T follicular helper cell (primary cell): ENCODE data around the gene HORMAD1.
"Not testable (repeated sequence)": the region's sequence is repeated elsewhere in the genome, so short reads cannot be mapped to it uniquely, and the experiment has no call there.

Experiments used
- DNase-seq: peaks from one replicate; pipeline ENCODE4 v3.0.0-alpha.2; 2020; ENCODE audit warnings: low read depth

The HORMAD1 gene

GRCh38 chr1:150696995-150697927, 23.4 kb downstream of the HORMAD1 start, which contains the start of gene GOLPH3L:
Gene GOLPH3L, minus strand, starts transcription at chr1:150697154. Its CDS starts 2,316 bp downstream, at chr1:150694838.
- peak; percentile 85 for DNase-seq

- no peak for DNase-seq
Measured at GRCh38 chr1:150696590-150696989, 24.1 kb downstream of the HORMAD1 start.

- no peak for DNase-seq
Measured at GRCh38 chr1:150696162-150696561, 24.5 kb downstream of the HORMAD1 start.

GRCh38 chr1:150695561-150695960, 25.1 kb downstream of the HORMAD1 start:
- DNase-seq, result no peak

GRCh38 chr1:150692720-150693119, 28.0 kb downstream of the HORMAD1 start:
- no peak for DNase-seq

- DNase-seq, result no peak
Measured at GRCh38 chr1:150688763-150689162, 31.9 kb downstream of the HORMAD1 start.

GRCh38 chr1:150686275-150686674, 34.4 kb downstream of the HORMAD1 start:
- DNase-seq, result no peak

GRCh38 chr1:150683914-150684313, 36.8 kb downstream of the HORMAD1 start:
- no peak for DNase-seq

GRCh38 chr1:150678988-150679387, 41.7 kb downstream of the HORMAD1 start:
- no peak for DNase-seq

GRCh38 chr1:150674881-150675280, 45.8 kb downstream of the HORMAD1 start:
- no peak for DNase-seq

- no peak for DNase-seq
Measured at GRCh38 chr1:150663321-150663720, 57.4 kb downstream of the HORMAD1 start.

GRCh38 chr1:150662811-150663210, 57.9 kb downstream of the HORMAD1 start:
- DNase-seq, result no peak

- no peak for DNase-seq
Measured at GRCh38 chr1:150661156-150661555, 59.5 kb downstream of the HORMAD1 start.

GRCh38 chr1:150660584-150660983, 60.1 kb downstream of the HORMAD1 start:
- no peak for DNase-seq

- not testable (repeated sequence) for DNase-seq
Measured at GRCh38 chr1:150657064-150657463, 63.6 kb downstream of the HORMAD1 start.

- not testable (repeated sequence) for DNase-seq
Measured at GRCh38 chr1:150654635-150655034, 66.1 kb downstream of the HORMAD1 start.

- no peak for DNase-seq
Measured at GRCh38 chr1:150650193-150650592, 70.5 kb downstream of the HORMAD1 start.

GRCh38 chr1:150649441-150650075, 71.1 kb downstream of the HORMAD1 start:
- no peak for DNase-seq
